AG09309 (cell line): ENCODE data around the gene FOXC1.

Experiments
- DNase-seq: peaks from one replicate; pipeline ENCODE4 v3.0.0-alpha.2; 2010; ENCODE audit warnings: low read depth
- H3K4me3 ChIP-seq: 2 replicates; pipeline ENCODE4 v1.5.1; 2011; ENCODE audit warnings: mild to moderate bottlenecking, low read depth, low read length, moderate library complexity; ENCODE audit not compliant: control insufficient read depth
- CTCF ChIP-seq: IDR thresholded peaks from 2 replicates; pipeline ENCODE4 v1.5.1; 2011; ENCODE audit warnings: mild to moderate bottlenecking, low read depth, low read length, inconsistent platforms; ENCODE audit not compliant: insufficient read depth, control insufficient read depth; ENCODE audit errors: missing control alignments

FOXC1 gene

GRCh38 chr6:1577146-1577680 is 32.5 kb upstream of the FOXC1 start:
- TF ChIP-seq CTCF = no peak
- H3K4me3 ChIP-seq = no peak overlapping the region
- no peak for DNase-seq

GRCh38 chr6:1577896-1578745 is 31.6 kb upstream of the FOXC1 start:
- TF ChIP-seq CTCF = no peak
- H3K4me3 ChIP-seq = no peak overlapping the region
- no peak for DNase-seq

- TF ChIP-seq CTCF = no peak
- DNase-seq = no peak
- no peak overlapping the region for H3K4me3 ChIP-seq
Observed at GRCh38 chr6:1579096-1579495, 30.6 kb upstream of the FOXC1 start.

- no peak for TF ChIP-seq CTCF
- no peak for DNase-seq
- H3K4me3 ChIP-seq = no peak overlapping the region
Observed at GRCh38 chr6:1580109-1580508, 29.6 kb upstream of the FOXC1 start.

- no peak overlapping the region for H3K4me3 ChIP-seq
- TF ChIP-seq CTCF = no peak
- DNase-seq = no peak
Observed at GRCh38 chr6:1580585-1580984, 29.1 kb upstream of the FOXC1 start.

- TF ChIP-seq CTCF = no peak
- no peak for DNase-seq
- no peak overlapping the region for H3K4me3 ChIP-seq
Observed at GRCh38 chr6:1581120-1581991, 28.4 kb upstream of the FOXC1 start.
